Ovary (tissue), 9 donors: ENCODE data around the gene SIAH3. TPM values are rescaled to one million over a fixed set of nuclear protein-coding genes. Genes with fewer than 3 reads are reported as not detected.

Source experiments
- DNase-seq, 5 donors: peaks; one replicate each; pipeline ENCODE4 v3.0.0-alpha.2; 2019 to 2020
- H3K27ac ChIP-seq, 2 donors: fragments of 200-600 bp; one replicate each; pipeline versions ENCODE4 v1.5.1 to v1.8.0; 2019 to 2022
- H3K27me3 ChIP-seq: fragments of 200-600 bp; one replicate; pipeline ENCODE4 v1.8.0; 2022
- H3K36me3 ChIP-seq: fragments of 200-600 bp; sonication (generic); one replicate; pipeline ENCODE4 v1.5.1; 2019
- H3K4me1 ChIP-seq: one replicate; pipeline ENCODE4 v1.8.1; 2013; ENCODE audit warnings: mild to moderate bottlenecking, moderate library complexity; ENCODE audit not compliant: insufficient read depth
- H3K4me3 ChIP-seq: fragments of 200-600 bp; sonication (generic); one replicate; pipeline ENCODE4 v1.5.1; 2017
- H3K9me3 ChIP-seq, 2 donors: fragments of 200-600 bp in 1 of 2; sonication (generic) in 1 of 2; one replicate each; pipeline versions ENCODE4 v1.5.1 to v1.8.1; 2013 to 2019; ENCODE audit warnings: mild to moderate bottlenecking in 1 of 2, moderate library complexity in 1 of 2
- EP300 ChIP-seq: sonication (generic); formaldehyde crosslinking; IDR thresholded peaks from one replicate; pipeline ENCODE4 v1.6.1; 2017; ENCODE audit warnings: antibody characterized with exemption
- POLR2A ChIP-seq: fragments of 450-650 bp; IDR thresholded peaks from one replicate; pipeline ENCODE4 v1.6.1; 2017; ENCODE audit warnings: antibody characterized with exemption, mild to moderate bottlenecking, moderate library complexity
- WGBS, 3 donors: extraction: QIAGEN DNeasy Blood & Tissue Kit in 1 of 3; methylation state at CpG; one replicate each; pipeline versions ENCODE4 v1.1.5 to v1.1.7; 2013 to 2017; 5-methylcytosine and 5-hydroxymethylcytosine counted together
- intact Hi-C, 4 donors: fragments of 100-400 bp; cut with DNase I; formaldehyde crosslinking; loops; one replicate each; pipeline versions ENCODE4 v1.11.0 to v1.15.1; 2022 to 2023
- polyA plus RNA-seq, 2 donors: library from polyadenylated mRNA; stranded (reverse); fragments of 200-250 nt in 1 of 2; fragments of 350-450 nt in 1 of 2; fragmentation: Illumina TruSeq in 1 of 2; extraction: RNeasy Lipid Tissue Mini Kit (QIAGEN cat#74804) in 1 of 2; gene quantifications; one replicate each; pipeline ENCODE4 v1.2.3, GENCODE V29; 2013 to 2014
- total RNA-seq, 7 donors: library from RNA; depleted of rRNA in 2 of 7; stranded (reverse); fragments of >200 nt in 2 of 7; fragmentation: NEBNext Ultra II Directional in 3 of 7; extraction: Animal tissue kit (Norgen Biotek cat#: 25700) in 3 of 7; gene quantifications; one replicate each; pipeline versions ENCODE4 v1.1.0 to v1.2.4, GENCODE V29; 2016 to 2023
- TF ChIP-seq, protein P1 (sequence below), 3 donors: fragments of 450-650 bp in 2 of 3; fragments of 200-600 bp in 1 of 3; IDR thresholded peaks; one replicate each; pipeline versions ENCODE4 v1.5.1 to v1.8.0; 2016 to 2022; ENCODE audit warnings: antibody characterized with exemption in 3 of 3, mild to moderate bottlenecking in 1 of 3
- donor health status: DM: no; HTN: no; CAD: no; lungs with moderate emphysema.
- donor health status: DM: no; HTN: no; CAD: no.
- donor health status: Bipolar disorder and iron deficiency.
- donor health status: DM: yes; HTN: yes; CAD: no.
- donor health status: DM: no; HTN: no; CAD: no.
- donor health status: DM: yes; HTN: yes; CAD: no.

The SIAH3 gene
- total and polyA plus RNA-seq, 9 donors = 0.01 to 2.3 (median 0.24) TPM; not detected in 2

DNA sequence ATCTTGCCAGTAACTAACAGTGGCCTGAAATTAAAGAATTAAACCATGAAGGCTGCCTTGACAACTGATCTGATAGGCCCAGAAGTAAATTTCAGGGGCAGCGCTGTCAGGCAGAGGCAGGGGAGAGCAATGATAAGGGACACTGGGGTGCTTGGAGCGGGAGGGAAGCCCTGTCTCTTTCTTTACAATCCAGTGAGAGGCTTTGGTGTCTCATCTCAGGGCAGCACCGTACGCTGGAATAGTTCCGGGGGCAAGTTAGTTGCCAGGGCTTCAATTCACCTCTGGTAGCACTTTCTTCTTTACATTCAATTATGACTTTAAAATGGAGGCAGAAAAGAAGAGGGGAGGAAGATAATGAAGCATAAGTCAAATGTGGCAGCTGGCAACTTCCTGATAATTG is 74.8 kb downstream of the SIAH3 start:
- DNase-seq = no peak
- Histone ChIP-seq H3K4me3 (no peak overlapping the region), H3K27me3 (no peaks in the 10 kb centered on the region), H3K36me3 (no peaks in the 10 kb centered on the region), H3K27ac (no peak overlapping the region), H3K4me1 (no peaks in the 10 kb centered on the region), H3K9me3 (no peaks in the 10 kb centered on the region)
- WGBS, 3 donors = 45 to 68% (median 46%) methylated on average over 5 of the region's 5 CpGs
- intact Hi-C loops = no loop called here
- TF ChIP-seq, protein P1, sequence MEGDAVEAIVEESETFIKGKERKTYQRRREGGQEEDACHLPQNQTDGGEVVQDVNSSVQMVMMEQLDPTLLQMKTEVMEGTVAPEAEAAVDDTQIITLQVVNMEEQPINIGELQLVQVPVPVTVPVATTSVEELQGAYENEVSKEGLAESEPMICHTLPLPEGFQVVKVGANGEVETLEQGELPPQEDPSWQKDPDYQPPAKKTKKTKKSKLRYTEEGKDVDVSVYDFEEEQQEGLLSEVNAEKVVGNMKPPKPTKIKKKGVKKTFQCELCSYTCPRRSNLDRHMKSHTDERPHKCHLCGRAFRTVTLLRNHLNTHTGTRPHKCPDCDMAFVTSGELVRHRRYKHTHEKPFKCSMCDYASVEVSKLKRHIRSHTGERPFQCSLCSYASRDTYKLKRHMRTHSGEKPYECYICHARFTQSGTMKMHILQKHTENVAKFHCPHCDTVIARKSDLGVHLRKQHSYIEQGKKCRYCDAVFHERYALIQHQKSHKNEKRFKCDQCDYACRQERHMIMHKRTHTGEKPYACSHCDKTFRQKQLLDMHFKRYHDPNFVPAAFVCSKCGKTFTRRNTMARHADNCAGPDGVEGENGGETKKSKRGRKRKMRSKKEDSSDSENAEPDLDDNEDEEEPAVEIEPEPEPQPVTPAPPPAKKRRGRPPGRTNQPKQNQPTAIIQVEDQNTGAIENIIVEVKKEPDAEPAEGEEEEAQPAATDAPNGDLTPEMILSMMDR (IDR thresholded peaks at IDR 0.05) = no peak
- TF ChIP-seq POLR2A (no peak), EP300 (no peak)

DNA sequence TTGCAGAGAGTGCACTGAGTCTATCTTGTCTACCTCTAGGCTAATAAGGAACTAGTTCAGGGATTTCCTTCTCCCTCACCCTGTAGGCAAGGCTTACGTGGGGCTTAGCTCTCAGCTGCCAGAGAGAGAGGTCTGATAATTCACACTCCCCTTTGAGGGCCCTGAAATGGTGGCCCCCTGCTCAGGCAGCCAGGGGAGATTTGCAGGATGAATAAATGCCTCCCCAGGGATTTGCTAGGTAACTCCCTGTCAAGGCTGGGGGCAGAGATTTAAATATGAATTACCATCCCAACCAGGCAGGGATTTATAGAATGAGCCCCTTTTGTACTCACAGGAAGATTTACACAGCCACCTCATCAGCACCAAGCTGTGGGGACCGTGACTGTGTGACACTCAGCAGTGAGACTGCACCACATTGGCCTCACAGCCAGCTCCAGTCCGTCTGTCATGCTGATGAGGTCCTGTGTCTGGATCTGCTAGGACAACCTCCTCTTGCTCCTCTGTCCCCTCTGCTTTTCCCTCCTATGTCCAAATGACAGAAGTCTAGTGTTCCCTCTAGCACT is 76.1 kb downstream of the SIAH3 start:
- TF ChIP-seq, protein P1 (IDR thresholded peaks at IDR 0.05) = no peak
- TF ChIP-seq POLR2A = no peak
- no peak for TF ChIP-seq EP300

DNA sequence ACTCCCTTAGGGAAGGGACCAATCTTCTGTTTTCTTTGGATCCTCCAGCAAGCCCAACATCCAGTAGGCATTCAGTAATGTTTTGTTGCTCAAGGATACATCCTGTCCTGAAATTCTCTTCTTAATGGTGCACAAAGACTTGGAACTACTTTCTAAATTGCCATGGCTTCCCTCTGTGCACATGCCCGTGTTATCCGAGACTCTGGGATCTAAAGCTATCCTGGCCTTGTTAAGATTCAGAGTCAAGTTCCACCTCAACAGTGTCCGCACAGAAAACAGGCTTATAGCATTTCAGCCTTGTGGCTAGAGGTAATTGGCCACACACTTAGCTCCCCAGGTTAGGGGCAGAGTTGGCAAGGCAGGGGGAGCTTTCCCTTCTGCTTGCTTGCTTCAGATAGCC is 77.6 kb downstream of the SIAH3 start:
- 92 to 94% (median 92%) methylated on average over 3 of the region's 3 CpGs for WGBS, 3 donors
- intact Hi-C loops = no loop called here
- H3K9me3 ChIP-seq = no peaks in the 10 kb centered on the region

More for the DNA sequence above, 76.1 kb downstream of the SIAH3 start:
- no peaks in the 10 kb centered on the region for H3K9me3 ChIP-seq
- 58 to 77% (median 67%) methylated on average over 3 of the region's 3 CpGs for WGBS, 3 donors
- no peaks in the 10 kb centered on the region for H3K4me1 ChIP-seq
- no peak overlapping the region for H3K4me3 ChIP-seq
- H3K27me3 ChIP-seq = no peaks in the 10 kb centered on the region
- no peak for DNase-seq
- H3K27ac ChIP-seq = no peak overlapping the region
- H3K36me3 ChIP-seq = no peaks in the 10 kb centered on the region
- intact Hi-C loops = no loop called here

DNA sequence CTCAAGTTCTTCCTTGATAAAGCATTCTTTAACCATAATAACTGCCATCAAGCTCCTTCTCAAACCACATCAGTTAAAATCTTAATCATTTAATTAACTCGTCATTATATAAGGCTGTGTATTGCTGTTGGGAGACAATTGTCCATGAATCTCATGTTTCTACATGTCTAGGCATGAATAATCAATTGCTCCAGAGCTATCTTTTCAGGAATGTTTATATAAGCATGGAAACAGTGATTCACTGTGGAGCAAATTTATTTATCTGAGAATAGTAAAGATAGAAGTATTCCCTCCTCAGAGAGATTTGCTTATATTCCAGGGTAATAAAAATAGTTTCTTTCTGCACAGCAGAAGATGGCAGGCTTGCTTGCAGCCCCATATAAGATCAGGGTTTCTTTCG is 78.3 kb downstream of the SIAH3 start:
- intact Hi-C loops = no loop called here

More for the DNA sequence above, 77.6 kb downstream of the SIAH3 start:
- Histone ChIP-seq H3K36me3 (no peaks in the 10 kb centered on the region), H3K4me3 (no peak overlapping the region), H3K4me1 (no peaks in the 10 kb centered on the region), H3K27ac (no peak overlapping the region), H3K27me3 (no peaks in the 10 kb centered on the region)
- no peak for TF ChIP-seq EP300
- TF ChIP-seq, protein P1 (IDR thresholded peaks at IDR 0.05) = no peak
- no peak for TF ChIP-seq POLR2A
- no peak for DNase-seq

More for the DNA sequence above, 78.3 kb downstream of the SIAH3 start:
- H3K4me1 ChIP-seq = no peaks in the 10 kb centered on the region
- 48 to 78% (median 49%) methylated on average over 2 of the region's 2 CpGs for WGBS, 3 donors
- no peaks in the 10 kb centered on the region for H3K27me3 ChIP-seq
- H3K9me3 ChIP-seq = no peaks in the 10 kb centered on the region
- no peak overlapping the region for H3K27ac ChIP-seq
- H3K4me3 ChIP-seq = no peak overlapping the region
- no peaks in the 10 kb centered on the region for H3K36me3 ChIP-seq
- no peak for DNase-seq
- TF ChIP-seq, protein P1 (IDR thresholded peaks at IDR 0.05) = no peak
- TF ChIP-seq EP300 (no peak), POLR2A (no peak)
